Stimulated activated naive CD8-positive, alpha-beta T cell treated with anti-CD3 and anti-CD28 coated beads, Interleukin-15, Interleukin-2, amounts not matched to agents 100 U/mL and 50 U/mL, for 24 hours (primary cell): ENCODE measurements around the gene FMN1.

Experiments
- ATAC-seq: fragments of 150-1000 bp; cut with Tn5 transposase; one replicate; pipeline ENCODE4 v1.10.0; 2021
- DNase-seq: peaks from one replicate; pipeline ENCODE4 v3.0.0; 2021

FMN1 gene

DNA sequence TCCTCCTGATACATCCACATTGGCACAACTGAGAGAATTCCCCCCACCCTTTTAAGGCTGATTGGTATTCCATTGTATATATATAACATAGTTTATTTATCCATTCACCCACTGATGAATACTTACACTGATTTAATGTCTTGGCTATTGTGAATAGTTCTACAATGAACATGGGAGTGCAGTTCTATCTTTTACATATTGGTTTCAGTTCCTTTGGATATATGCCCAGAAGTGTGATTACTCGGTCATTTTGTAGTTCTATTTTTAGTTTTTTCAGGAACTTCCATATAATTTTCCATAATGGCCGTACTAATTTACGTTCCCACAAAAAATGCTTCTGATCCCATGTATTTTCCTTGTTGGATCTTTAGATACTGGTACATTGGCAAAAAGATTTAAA is 135.3 kb downstream of the FMN1 start:
- no peak for DNase-seq
- ATAC-seq = no peak

DNA sequence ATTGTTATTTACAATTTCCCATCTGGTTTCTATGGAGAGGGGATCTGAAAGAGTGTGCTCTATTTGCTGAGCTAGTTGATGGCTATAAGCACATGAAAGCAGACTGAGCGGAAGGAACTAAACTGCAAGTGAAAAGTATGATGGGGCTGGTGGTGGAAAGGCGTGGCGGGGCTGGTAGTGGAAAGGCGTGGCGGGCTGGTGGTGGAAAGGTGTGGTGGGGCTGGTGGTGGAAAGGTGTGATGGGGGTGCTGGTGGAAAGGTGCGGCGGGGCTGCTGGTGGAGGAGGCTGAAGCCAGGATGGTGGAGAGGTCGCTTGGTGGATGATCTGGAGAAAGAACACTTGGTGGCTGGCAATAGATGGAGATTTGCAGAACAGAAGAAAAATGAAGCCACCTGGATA is 136.7 kb downstream of the FMN1 start:
- ATAC-seq (no peak), DNase-seq (no peak)

DNA sequence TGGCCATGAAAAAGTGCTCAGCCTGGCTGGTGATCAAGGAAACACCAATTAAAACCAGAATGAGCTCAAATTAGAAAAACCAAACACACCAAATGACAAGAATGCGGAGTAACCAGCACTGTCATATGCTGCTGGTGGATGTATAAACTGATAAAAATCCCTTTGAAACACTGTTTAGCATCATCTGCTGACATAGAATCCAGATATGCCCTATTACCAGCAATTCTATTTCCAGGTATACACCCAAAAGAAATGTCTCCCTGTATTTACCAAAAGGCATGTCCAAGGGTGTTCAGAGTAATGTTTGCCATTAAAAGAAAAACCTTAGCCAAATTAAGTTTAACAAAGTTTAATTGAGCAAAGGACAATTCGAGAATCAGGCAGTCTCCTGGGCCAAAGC is 138.6 kb downstream of the FMN1 start:
- DNase-seq = no peak
- no peak for ATAC-seq

DNA sequence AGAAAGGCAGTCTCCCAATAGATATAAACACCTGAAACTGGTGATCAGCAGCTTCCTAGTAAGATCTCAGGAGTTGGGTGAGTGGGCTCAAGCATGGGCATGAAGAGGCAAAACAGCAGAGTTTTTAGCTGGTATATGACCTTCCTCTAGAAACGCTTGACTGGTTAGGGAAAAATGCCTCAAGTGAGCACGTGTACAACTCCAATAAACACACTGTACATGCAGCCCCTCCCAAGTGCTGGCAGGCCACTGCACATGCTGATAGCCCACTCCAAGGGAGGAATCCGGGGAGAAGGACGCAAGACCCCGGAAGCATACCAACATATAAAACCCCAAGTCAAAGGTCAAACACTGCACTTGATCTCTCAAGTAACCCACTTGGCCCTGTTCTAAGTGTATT is 143.0 kb downstream of the FMN1 start:
- ATAC-seq = no peak
- no peak for DNase-seq

DNA sequence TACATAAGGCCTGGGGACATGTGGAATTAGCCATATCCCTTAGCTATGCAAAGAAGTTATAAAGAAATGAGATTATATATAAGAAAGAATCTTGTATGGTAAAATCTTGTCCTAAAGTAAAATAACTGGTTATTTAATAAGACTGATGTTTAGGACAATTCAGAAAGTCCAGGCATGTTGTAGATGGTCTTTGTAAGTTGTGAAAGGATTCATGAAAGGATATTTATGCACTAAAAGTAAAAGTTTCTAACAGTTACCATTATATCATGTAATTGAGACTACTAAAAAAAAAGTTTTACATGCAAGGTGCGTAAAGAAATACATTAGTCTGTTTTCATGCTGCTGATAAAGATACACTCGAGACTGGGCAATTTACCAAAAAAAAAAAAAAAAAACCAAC is 146.3 kb downstream of the FMN1 start:
- no peak for ATAC-seq
- no peak for DNase-seq

DNA sequence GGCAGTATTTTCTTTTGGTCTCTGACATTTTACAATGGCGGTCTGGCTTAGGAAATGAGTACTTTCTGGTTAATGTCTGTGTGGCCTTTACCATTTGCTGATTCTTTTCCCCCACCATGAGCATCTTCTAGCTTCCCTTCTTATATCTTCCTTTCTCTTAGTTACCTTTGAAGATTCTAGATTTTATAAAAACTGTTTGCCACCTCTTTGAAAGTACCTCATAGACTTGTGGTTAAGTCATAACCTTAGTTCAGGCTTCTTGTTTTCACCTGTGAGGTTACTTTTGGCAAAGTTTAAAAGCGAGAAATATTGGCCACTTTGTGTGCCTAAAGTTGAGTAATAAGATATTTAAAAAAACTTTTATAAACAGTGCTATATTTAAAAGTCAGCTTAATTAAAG is 147.4 kb downstream of the FMN1 start:
- ATAC-seq = no peak

DNA sequence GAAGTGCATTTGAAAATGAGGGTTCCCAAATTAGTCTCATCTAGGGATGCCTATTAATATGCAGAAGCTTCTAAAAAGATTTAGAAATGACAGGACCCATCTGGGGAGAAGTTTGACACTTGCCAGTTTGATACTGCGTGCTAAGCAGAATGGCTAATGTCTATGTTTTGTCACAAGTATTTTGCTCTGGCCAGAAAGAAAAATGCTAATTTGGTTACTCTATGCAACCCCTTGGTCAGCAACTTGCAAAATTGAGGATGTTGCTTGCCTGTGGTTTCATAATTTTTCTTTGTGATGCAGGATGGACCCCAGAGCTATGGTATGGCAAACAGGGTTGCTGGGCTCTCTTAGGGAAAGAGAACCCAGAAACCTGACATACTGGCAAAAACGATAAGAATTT is 148.2 kb downstream of the FMN1 start:
- DNase-seq = no peak
- ATAC-seq = no peak

More for the DNA sequence above, 147.4 kb downstream of the FMN1 start:
- DNase-seq = no peak

DNA sequence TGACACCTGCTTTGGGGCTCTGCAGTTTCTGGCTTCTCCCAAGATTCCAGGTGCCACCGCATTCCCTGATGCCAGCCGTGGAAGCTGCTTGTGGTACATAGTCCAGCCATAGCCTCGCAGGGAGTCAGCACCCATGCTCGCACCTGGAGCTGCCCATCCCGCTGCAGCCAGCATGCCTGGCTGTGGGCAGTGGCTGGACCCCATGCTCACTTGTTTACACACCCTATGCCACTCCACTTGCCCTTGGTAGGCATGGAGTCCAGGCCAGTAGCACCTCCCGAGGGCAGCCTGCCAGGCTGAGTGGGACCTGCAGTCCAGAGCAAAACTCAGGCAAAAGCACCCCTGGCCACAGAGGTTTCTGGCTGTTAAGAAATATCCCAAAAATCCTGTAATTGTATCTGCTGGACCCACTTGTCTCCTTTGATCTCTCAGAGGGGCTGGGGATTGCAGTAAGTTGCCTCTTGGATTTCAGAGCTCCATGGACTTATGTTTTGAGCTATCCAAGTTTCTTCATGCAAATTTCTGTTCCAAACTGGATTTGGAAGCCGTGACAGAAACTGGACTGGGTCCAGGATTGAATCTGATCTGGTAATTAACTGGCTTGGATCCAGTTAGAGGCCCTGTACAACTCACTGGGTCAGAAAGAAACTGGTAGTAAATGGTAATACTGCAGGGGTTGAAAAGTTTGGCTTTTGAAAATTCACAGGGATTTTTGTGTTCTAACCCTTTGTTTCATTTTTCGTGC is 149.3 kb downstream of the FMN1 start:
- DNase-seq = no peak

DNA sequence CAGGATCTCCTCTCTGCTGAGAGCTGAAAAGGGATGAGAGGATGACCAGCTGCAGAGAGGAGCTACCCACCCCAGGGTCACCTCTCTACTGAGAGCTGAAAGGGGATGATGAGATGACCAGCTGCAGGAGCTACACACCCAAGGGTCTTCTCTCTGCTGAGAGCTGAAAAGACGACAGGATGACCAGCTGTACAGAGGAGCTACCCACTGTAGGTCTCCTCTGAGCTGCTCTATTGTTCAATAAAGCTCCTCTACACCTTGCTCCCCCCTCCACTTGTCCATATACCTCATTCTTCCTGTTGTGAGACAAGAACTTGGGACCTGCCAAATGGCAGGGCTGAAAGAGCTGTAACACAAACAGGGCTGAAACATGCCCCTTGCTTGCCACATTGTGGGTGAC is 149.9 kb downstream of the FMN1 start:
- no peak for ATAC-seq

More for the DNA sequence above, 149.3 kb downstream of the FMN1 start:
- ATAC-seq = no peak

DNA sequence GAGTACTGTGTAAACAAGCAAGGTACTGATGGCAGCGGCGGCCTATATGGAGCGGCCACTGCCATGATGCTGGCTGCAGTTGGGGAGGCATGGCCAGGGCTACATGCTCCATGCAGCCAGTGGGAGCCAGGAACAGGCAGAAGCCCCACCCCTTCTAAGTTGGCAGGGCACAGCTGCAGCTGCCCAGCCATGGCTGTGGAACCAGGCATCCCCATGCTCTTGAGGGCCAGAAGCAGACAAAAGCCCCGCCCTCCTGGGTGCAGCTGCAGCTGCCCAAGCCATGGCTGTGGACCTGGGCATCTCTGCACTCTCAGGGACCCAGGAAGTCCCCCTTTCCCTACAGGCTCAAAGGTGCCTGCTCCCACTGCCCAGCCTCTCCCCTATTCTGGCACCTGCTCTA is 150.9 kb downstream of the FMN1 start:
- DNase-seq (no peak), ATAC-seq (no peak)

More for the DNA sequence above, 149.9 kb downstream of the FMN1 start:
- no peak for DNase-seq

DNA sequence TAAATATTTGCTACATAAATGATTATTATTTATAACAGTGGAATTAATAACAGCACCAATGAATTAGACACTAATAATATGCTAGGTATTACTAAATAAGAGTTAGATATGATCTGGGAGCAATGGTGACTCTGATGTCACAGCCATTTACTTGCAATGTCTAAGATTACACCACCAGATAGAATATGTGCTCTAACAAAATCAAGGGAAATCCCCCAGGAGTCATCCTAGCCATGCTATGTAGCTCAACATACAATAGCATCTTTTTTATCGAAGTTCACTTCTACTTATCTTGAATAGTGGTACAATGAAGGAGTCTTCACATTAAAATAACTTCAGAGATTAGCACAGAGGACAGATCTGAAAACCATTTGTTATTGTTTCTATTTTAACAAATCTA is 154.0 kb downstream of the FMN1 start:
- ATAC-seq (no peak), DNase-seq (no peak)

DNA sequence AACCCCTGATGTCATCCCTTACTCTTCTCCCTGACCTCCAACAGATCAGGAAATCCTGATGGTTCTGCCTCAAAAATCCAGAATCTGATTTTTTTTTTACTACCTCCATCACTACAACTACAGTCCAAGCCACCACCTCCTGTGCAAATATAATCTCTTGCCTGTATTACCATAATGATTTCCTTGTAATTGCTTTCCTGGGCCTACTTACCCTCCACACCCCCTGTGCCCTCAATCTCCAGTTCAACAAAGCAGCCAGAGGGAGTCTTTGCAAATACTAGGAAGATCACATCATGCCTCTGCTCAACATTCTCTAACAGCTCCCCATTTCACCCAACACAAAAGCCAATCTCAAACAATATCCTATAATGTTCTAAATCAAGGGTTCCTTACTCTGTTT is 159.9 kb downstream of the FMN1 start:
- no peak for ATAC-seq
- DNase-seq = no peak

DNA sequence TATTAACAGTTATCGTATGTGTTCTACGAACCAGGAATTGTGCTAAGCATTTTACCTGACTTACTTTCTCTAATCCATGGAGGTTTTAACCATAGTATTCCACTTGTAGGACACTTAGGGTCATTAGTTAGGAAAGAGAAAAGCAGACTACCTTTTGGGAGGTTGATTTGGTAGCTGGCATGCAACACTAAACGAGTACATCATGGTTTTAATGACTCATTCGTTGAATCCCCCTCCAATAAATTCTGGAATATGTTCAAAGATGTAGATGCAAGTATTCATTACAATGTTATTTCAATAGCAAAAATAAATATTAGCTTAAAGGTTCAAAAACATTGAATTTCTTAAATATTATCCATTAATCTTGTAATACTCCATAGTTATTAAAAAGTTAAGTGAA is 162.5 kb downstream of the FMN1 start:
- DNase-seq (no peak), ATAC-seq (no peak)

DNA sequence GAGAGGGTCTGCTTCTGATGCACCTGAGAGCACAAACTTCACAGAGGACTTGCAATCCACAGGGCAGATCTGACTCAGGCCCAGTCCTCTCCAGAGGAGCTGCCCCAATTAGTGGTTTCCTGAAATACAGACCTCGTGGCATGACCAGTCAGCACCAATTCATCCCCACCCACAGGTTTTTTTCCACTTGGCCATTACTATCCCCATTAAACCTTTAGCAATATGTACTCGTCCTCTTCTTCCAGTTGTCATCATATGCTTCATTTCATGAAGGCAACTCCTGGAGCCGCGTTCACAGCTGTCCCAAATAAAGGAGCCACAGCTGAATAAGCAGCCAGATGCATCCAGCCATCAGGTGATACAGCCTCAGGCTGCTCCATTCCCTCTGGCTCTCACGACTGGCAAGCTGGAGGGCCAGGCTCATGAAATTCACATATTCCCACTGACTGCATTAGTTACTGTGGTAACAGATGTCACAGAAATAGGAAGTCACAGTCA is 163.1 kb downstream of the FMN1 start:
- no peak for DNase-seq
- no peak for ATAC-seq

DNA sequence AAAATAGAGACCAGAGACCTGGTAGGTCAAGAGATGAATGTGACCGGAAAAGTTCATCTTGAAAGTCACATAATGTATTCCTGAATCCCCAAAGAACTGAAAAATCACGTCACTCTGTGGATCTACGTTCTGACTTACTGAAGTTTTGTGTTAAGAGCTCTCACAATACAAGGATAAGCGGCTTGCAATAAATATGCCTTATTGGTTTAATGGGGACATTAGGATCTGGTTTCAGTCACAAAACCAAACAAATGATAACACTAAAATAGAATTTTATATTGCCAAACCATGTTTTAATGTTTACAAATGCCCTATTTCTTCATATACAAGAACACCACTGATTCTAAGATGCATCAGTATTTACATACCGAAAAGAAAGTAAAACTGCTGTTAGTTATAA is 164.2 kb downstream of the FMN1 start:
- DNase-seq = no peak
- ATAC-seq = no peak

DNA sequence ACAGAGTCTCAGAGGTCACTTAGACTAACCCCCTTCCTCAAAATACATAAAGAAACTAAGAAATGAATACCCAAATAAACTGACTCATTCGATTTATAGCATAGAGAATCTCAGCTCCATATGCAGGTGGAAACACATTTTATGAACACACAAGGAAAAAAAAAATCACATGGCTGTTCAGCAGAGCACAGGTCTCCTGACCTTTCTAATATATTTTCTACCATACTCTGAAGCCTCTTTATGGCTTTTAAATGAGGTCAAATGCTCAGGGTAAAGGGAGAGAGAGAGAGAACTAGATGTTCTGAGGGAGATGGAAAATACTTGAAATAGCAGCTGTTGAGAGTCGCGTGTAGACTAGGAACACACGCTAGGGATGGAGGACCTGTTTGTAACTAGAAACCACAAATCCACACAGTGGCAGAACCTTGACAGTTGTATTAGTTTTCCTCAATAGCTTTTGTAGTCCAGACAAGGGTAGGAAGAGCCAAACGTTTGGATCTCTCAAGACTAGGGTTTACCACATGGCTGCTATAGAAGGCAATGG is 165.3 kb downstream of the FMN1 start:
- DNase-seq = no peak
- no peak for ATAC-seq

DNA sequence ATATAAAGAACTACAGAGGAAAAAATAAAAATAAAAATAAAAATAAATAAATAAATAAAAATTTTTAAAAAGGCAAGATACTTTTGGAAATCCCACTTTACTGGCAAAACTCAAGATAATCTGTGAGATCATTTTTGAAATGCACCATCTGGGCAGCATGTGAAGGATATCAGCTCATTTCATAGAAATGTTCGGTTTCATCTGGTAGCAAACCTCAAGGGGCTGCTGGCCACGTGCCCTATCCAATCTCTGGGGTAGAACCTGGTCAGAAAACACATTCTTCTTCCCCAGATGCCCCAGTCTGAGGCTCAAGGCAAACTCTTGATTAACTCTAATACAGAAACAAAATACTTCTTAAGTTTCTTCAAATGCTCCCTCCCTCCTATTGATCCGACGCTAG is 166.0 kb downstream of the FMN1 start:
- DNase-seq = no peak
- ATAC-seq = no peak

DNA sequence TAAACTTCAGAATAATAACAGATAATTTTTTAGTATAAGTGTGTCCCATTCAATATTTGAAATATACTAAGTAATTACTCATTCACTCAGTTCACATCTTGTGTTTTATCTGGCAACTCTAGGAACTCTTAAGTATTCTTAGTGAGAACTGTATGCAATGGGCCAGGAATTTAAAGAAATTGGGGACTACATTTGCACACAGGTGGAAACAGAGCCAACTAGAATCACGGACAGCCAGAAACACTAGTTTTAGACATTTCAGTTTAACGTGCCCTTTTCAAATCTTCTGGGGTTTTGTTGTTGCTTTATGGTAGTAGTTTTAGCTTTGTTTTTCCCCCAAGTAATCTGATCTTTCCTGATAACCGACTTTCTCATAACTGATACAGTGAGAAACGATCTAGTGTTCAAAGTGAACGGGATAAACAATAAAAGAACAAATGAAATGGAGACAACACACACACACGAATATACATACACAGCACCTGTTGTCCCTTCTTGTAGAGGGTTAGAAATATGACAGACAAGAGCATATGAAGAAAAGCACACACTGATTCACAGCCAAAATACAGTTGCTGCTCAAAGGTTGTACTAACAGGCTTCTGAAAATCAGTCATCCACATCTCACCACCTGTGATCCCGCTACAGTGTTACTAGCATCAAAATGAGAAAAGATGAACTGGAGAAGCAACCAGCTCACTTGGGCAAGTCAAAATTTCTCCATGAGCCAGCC is 167.0 kb downstream of the FMN1 start:
- no peak for DNase-seq
- ATAC-seq = no peak

DNA sequence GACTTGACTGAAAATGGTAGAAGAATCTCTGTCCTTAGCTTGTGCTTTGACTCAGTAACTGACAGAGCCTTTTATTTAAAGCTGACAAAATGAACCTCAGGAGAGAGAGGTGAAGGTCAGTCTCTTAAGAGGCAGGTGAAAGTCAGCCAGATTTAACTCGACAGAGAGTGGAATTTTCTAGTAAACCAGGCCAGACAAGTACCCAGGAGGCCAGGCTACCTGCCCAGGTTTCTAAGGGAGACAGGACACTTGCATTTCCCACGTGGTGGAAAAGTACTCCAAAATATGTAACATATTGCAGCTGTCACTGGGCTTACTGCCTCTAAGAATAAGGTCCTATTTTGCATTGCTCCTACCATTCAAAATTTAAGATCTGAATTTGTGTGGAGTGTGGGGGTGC is 167.9 kb downstream of the FMN1 start:
- DNase-seq = no peak
- no peak for ATAC-seq

DNA sequence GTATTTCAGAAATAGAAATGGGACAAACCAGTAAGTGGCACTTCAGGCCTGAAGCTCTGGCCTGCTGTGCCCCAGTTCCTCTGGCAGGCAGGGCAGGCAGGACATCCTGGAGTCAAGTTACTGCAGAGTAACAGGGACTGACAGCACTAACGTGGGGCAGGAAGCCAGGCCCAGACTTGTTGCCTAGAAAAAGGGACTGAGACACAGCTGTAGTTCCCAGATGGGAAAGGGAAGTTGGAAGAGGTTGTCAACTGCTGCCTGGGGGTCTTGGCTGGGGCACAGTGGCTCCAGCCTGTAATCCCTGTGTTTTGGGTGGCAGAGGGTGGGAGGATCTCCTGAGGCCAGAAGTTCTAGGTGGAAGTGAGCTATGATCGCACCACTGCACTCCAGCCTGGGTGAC is 171.9 kb downstream of the FMN1 start:
- DNase-seq (no peak), ATAC-seq (no peak)

DNA sequence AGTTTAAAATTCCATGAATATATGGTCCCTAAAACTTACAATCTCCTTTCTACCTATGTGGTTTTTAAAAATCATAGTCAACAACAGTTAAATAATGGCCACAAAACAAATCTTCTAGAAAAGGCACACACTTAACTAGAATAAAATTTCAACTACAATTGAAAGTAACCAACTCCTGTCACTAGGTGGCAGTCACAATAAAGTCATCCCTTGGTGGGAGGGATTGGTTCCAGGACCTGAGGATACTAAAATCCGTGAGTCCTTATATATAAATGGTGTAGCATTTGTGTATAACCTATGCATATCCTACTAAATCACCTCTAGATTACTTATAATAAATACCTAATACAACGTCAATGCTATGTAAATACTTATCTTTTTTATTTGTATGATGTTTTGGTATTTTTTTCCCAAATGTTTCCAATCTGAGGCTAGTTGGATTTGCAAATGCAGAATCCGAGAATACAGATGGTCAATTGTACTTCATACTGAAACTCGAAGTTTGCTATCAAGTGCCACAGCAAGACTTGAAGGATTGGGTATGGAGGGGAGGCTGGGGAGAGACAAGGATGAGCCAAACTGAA is 172.6 kb downstream of the FMN1 start:
- DNase-seq = no peak
- no peak for ATAC-seq

DNA sequence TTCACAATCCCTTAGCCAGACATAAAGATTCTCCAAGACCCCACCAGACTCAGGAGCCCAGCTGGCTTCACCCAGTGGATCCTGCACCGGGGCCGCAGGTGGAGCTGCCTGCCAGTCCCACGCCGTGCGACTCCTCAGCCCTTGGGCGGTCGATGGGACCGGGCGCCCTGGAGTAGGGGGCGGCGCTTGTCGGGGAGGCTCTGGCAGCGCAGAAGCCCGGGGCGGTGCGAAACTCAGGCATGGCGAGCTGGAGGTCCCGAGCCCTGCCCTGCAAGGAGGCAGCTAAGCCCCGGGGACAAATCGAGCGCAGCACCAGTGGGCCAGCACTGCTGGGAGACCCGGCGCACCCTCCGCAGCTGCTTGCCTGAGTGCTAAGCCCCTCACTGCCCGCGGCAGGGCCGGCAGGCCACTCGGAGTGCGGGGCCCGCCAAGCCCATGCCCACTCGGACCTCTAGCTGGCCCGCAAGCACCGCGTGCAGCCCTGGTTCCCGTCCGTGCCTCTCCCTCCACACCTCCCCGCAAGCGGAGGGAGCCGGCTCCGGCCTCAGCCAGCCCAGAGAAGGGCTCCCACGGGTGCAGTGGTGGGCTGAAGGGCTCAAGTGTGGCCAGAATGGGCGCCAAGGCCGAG is 175.0 kb downstream of the FMN1 start:
- no peak for ATAC-seq
- DNase-seq = no peak
